Measurements from ENCODE around the gene GRPR.
"Not testable (repeated sequence)": the region's sequence is repeated elsewhere in the genome, so short reads cannot be mapped to it uniquely, and the experiment has no call there.

GRPR gene

GRCh38 chrX:16156692-16157331 is 33.4 kb downstream of the GRPR start:
- no peak for DNase-seq (ENCODE audit: low read depth)
- H3K9me3 ChIP-seq (ENCODE audit: control insufficient read depth, low read length), result no peaks in the 10 kb centered on the region
- no peaks in the 10 kb centered on the region for H3K36me3 ChIP-seq (ENCODE audit: control insufficient read depth, insufficient read depth, low read length, severe bottlenecking)
- peaks cover 4% of the 10 kb centered on the region for H3K27me3 ChIP-seq (replicated peaks; ENCODE audit: control insufficient read depth, insufficient read depth, low read length)
- peaks cover 4% of the 10 kb centered on the region for H3K4me1 ChIP-seq (ENCODE audit: control insufficient read depth, insufficient read depth, low read length)
- H3K4me3 ChIP-seq (ENCODE audit: low read length), result no peak overlapping the region
- H3K9ac ChIP-seq (ENCODE audit: low read length), result no peak overlapping the region

GRCh38 chrX:16160729-16161128 is 37.4 kb downstream of the GRPR start:
- Histone ChIP-seq H3K4me3 (ENCODE audit: low read length) (no peak overlapping the region), H3K36me3 (ENCODE audit: control insufficient read depth, insufficient read depth, low read length, severe bottlenecking) (no peaks in the 10 kb centered on the region), H3K27me3 (replicated peaks; ENCODE audit: control insufficient read depth, insufficient read depth, low read length) (no peaks in the 10 kb centered on the region), H3K4me1 (ENCODE audit: control insufficient read depth, insufficient read depth, low read length) (peaks cover 4% of the 10 kb centered on the region), H3K9me3 (ENCODE audit: control insufficient read depth, low read length) (no peaks in the 10 kb centered on the region), H3K9ac (ENCODE audit: low read length) (no peak overlapping the region)
- DNase-seq (ENCODE audit: low read depth), result peak; percentile 30

- not testable (repeated sequence) for H3K36me3 ChIP-seq (ENCODE audit: control insufficient read depth, insufficient read depth, low read length, severe bottlenecking); H3K9me3 ChIP-seq (ENCODE audit: control insufficient read depth, low read length); H3K27me3 ChIP-seq (replicated peaks; ENCODE audit: control insufficient read depth, insufficient read depth, low read length); DNase-seq (ENCODE audit: low read depth); H3K4me3 ChIP-seq (ENCODE audit: low read length); H3K4me1 ChIP-seq (ENCODE audit: control insufficient read depth, insufficient read depth, low read length); H3K9ac ChIP-seq (ENCODE audit: low read length)
Observed at GRCh38 chrX:16161173-16161572, 37.8 kb downstream of the GRPR start.

GRCh38 chrX:16162391-16162790 is 39.0 kb downstream of the GRPR start:
- Histone ChIP-seq H3K9me3 (ENCODE audit: control insufficient read depth, low read length) (no peaks in the 10 kb centered on the region), H3K27me3 (replicated peaks; ENCODE audit: control insufficient read depth, insufficient read depth, low read length) (no peaks in the 10 kb centered on the region), H3K4me1 (ENCODE audit: control insufficient read depth, insufficient read depth, low read length) (peaks cover 4% of the 10 kb centered on the region), H3K4me3 (ENCODE audit: low read length) (no peak overlapping the region), H3K9ac (ENCODE audit: low read length) (no peak overlapping the region), H3K36me3 (ENCODE audit: control insufficient read depth, insufficient read depth, low read length, severe bottlenecking) (no peaks in the 10 kb centered on the region)
- DNase-seq (ENCODE audit: low read depth), result no peak

- H3K4me3 ChIP-seq (ENCODE audit: low read length), result no peak overlapping the region
- H3K36me3 ChIP-seq (ENCODE audit: control insufficient read depth, insufficient read depth, low read length, severe bottlenecking), result no peaks in the 10 kb centered on the region
- DNase-seq (ENCODE audit: low read depth), result no peak
- no peaks in the 10 kb centered on the region for H3K9me3 ChIP-seq (ENCODE audit: control insufficient read depth, low read length)
- H3K4me1 ChIP-seq (ENCODE audit: control insufficient read depth, insufficient read depth, low read length), result peaks cover 4% of the 10 kb centered on the region
- peaks cover 9% of the 10 kb centered on the region for H3K27me3 ChIP-seq (replicated peaks; ENCODE audit: control insufficient read depth, insufficient read depth, low read length)
- no peak overlapping the region for H3K9ac ChIP-seq (ENCODE audit: low read length)
Observed at GRCh38 chrX:16164748-16165147, 41.4 kb downstream of the GRPR start.

- Histone ChIP-seq H3K36me3 (ENCODE audit: control insufficient read depth, insufficient read depth, low read length, severe bottlenecking) (no peaks in the 10 kb centered on the region), H3K4me1 (ENCODE audit: control insufficient read depth, insufficient read depth, low read length) (no peaks in the 10 kb centered on the region), H3K9me3 (ENCODE audit: control insufficient read depth, low read length) (no peaks in the 10 kb centered on the region), H3K9ac (ENCODE audit: low read length) (no peak within 1 kb of the TSS), H3K27me3 (replicated peaks; ENCODE audit: control insufficient read depth, insufficient read depth, low read length) (peaks cover 20% of the 10 kb centered on the region), H3K4me3 (ENCODE audit: low read length) (no peak within 1 kb of the TSS)
- no peak for DNase-seq (ENCODE audit: low read depth)
Observed at GRCh38 chrX:16167181-16167580, 43.8 kb downstream of the GRPR start, which contains the start of gene MAGEB17. TSS of gene MAGEB17 (plus strand) at chrX:16167481. CDS start at chrX:16170383, 2,902 bp downstream.

GRCh38 chrX:16171039-16171438 is 47.7 kb downstream of the GRPR start:
- DNase-seq (ENCODE audit: low read depth), result no peak
- H3K36me3 ChIP-seq (ENCODE audit: control insufficient read depth, insufficient read depth, low read length, severe bottlenecking), result no peaks in the 10 kb centered on the region
- no peaks in the 10 kb centered on the region for H3K4me1 ChIP-seq (ENCODE audit: control insufficient read depth, insufficient read depth, low read length)
- H3K27me3 ChIP-seq (replicated peaks; ENCODE audit: control insufficient read depth, insufficient read depth, low read length), result peaks cover 24% of the 10 kb centered on the region
- H3K4me3 ChIP-seq (ENCODE audit: low read length), result no peak overlapping the region
- no peak overlapping the region for H3K9ac ChIP-seq (ENCODE audit: low read length)
- H3K9me3 ChIP-seq (ENCODE audit: control insufficient read depth, low read length), result peaks cover 2% of the 10 kb centered on the region

- DNase-seq (ENCODE audit: low read depth), result no peak
- Histone ChIP-seq H3K36me3 (ENCODE audit: control insufficient read depth, insufficient read depth, low read length, severe bottlenecking) (no peaks in the 10 kb centered on the region), H3K9me3 (ENCODE audit: control insufficient read depth, low read length) (peaks cover 2% of the 10 kb centered on the region), H3K4me1 (ENCODE audit: control insufficient read depth, insufficient read depth, low read length) (no peaks in the 10 kb centered on the region), H3K9ac (ENCODE audit: low read length) (no peak overlapping the region), H3K4me3 (ENCODE audit: low read length) (no peak overlapping the region), H3K27me3 (replicated peaks; ENCODE audit: control insufficient read depth, insufficient read depth, low read length) (peaks cover 24% of the 10 kb centered on the region)
Observed at GRCh38 chrX:16171944-16172343, 48.6 kb downstream of the GRPR start.

GRCh38 chrX:16172391-16172790 is 49.0 kb downstream of the GRPR start:
- H3K36me3 ChIP-seq (ENCODE audit: control insufficient read depth, insufficient read depth, low read length, severe bottlenecking), result no peaks in the 10 kb centered on the region
- H3K9me3 ChIP-seq (ENCODE audit: control insufficient read depth, low read length), result peaks cover 2% of the 10 kb centered on the region
- no peaks in the 10 kb centered on the region for H3K4me1 ChIP-seq (ENCODE audit: control insufficient read depth, insufficient read depth, low read length)
- H3K4me3 ChIP-seq (ENCODE audit: low read length), result no peak overlapping the region
- H3K27me3 ChIP-seq (replicated peaks; ENCODE audit: control insufficient read depth, insufficient read depth, low read length), result peaks cover 24% of the 10 kb centered on the region
- no peak for DNase-seq (ENCODE audit: low read depth)
- H3K9ac ChIP-seq (ENCODE audit: low read length), result no peak overlapping the region

- Histone ChIP-seq H3K4me3 (ENCODE audit: low read length) (no peak overlapping the region), H3K4me1 (ENCODE audit: control insufficient read depth, insufficient read depth, low read length) (no peaks in the 10 kb centered on the region), H3K27me3 (replicated peaks; ENCODE audit: control insufficient read depth, insufficient read depth, low read length) (peaks cover 9% of the 10 kb centered on the region), H3K9ac (ENCODE audit: low read length) (no peak overlapping the region), H3K36me3 (ENCODE audit: control insufficient read depth, insufficient read depth, low read length, severe bottlenecking) (no peaks in the 10 kb centered on the region), H3K9me3 (ENCODE audit: control insufficient read depth, low read length) (peaks cover 2% of the 10 kb centered on the region)
- no peak for DNase-seq (ENCODE audit: low read depth)
Observed at GRCh38 chrX:16175329-16176061, 52.1 kb downstream of the GRPR start.

GRCh38 chrX:16177260-16177659 is 53.9 kb downstream of the GRPR start:
- no peak for DNase-seq (ENCODE audit: low read depth)

More at GRCh38 chrX:16177260-16177659, 53.9 kb downstream of the GRPR start:
- peaks cover 2% of the 10 kb centered on the region for H3K9me3 ChIP-seq (ENCODE audit: control insufficient read depth, low read length)
- H3K27me3 ChIP-seq (replicated peaks; ENCODE audit: control insufficient read depth, insufficient read depth, low read length), result peaks cover 3% of the 10 kb centered on the region
- no peak overlapping the region for H3K4me3 ChIP-seq (ENCODE audit: low read length)
- H3K9ac ChIP-seq (ENCODE audit: low read length), result no peak overlapping the region
- H3K36me3 ChIP-seq (ENCODE audit: control insufficient read depth, insufficient read depth, low read length, severe bottlenecking), result no peaks in the 10 kb centered on the region
- no peaks in the 10 kb centered on the region for H3K4me1 ChIP-seq (ENCODE audit: control insufficient read depth, insufficient read depth, low read length)

Data from adipocyte (in vitro differentiated cells).